HG02852 (cell line): ENCODE measurements around the gene SMTN.
"Not testable (repeated sequence)": the region's sequence is repeated elsewhere in the genome, so short reads cannot be mapped to it uniquely, and the experiment has no call there.

ENCODE experiments used
- ATAC-seq: cut with Tn5 transposase; IDR thresholded peaks from one replicate; pipeline ENCODE4 v1.9.1; 2021; ENCODE audit warnings: mild to moderate bottlenecking, moderate library complexity; ENCODE audit not compliant: unreplicated experiment

Gene SMTN

GRCh38 chr22:31069691-31070314 lies 11.3 kb upstream of the SMTN start:
- not testable (repeated sequence) for ATAC-seq

GRCh38 chr22:31073125-31073524 lies 8.0 kb upstream of the SMTN start:
- ATAC-seq, result not testable (repeated sequence)

GRCh38 chr22:31073545-31074145 lies 7.5 kb upstream of the SMTN start:
- ATAC-seq, result not testable (repeated sequence)

GRCh38 chr22:31075961-31076360 lies 5.2 kb upstream of the SMTN start:
- ATAC-seq, result no peak

- ATAC-seq, result no peak
Observed at GRCh38 chr22:31077681-31078080, 3.4 kb upstream of the SMTN start.

- ATAC-seq, result not testable (repeated sequence)
Observed at GRCh38 chr22:31078389-31078788, 2.7 kb upstream of the SMTN start.

GRCh38 chr22:31079095-31079642 lies 1.9 kb upstream of the SMTN start:
- no peak for ATAC-seq

- no peak for ATAC-seq
Observed at GRCh38 chr22:31080164-31080847, 812 bp upstream of the SMTN start.

GRCh38 chr22:31081963-31082605 lies 966 bp downstream of the SMTN start:
- no peak for ATAC-seq

- ATAC-seq, result no peak
Observed at GRCh38 chr22:31082606-31083376, 1.7 kb downstream of the SMTN start.

- no peak for ATAC-seq
Observed at GRCh38 chr22:31083377-31083768, 2.3 kb downstream of the SMTN start.

GRCh38 chr22:31083923-31084810 lies 3.0 kb downstream of the SMTN start:
- ATAC-seq, result no peak

- peak; percentile 66 for ATAC-seq
Observed at GRCh38 chr22:31084811-31085492, 3.8 kb downstream of the SMTN start.

GRCh38 chr22:31085493-31085824 lies 4.3 kb downstream of the SMTN start:
- ATAC-seq, result no peak

GRCh38 chr22:31085928-31086327 lies 4.8 kb downstream of the SMTN start:
- no peak for ATAC-seq

GRCh38 chr22:31086703-31087330 lies 5.7 kb downstream of the SMTN start:
- no peak for ATAC-seq

- ATAC-seq, result no peak
Observed at GRCh38 chr22:31087744-31088215, 6.7 kb downstream of the SMTN start.

GRCh38 chr22:31088233-31088986 lies 7.3 kb downstream of the SMTN start:
- no peak for ATAC-seq
